ENCODE data around the gene POR.

DNA sequence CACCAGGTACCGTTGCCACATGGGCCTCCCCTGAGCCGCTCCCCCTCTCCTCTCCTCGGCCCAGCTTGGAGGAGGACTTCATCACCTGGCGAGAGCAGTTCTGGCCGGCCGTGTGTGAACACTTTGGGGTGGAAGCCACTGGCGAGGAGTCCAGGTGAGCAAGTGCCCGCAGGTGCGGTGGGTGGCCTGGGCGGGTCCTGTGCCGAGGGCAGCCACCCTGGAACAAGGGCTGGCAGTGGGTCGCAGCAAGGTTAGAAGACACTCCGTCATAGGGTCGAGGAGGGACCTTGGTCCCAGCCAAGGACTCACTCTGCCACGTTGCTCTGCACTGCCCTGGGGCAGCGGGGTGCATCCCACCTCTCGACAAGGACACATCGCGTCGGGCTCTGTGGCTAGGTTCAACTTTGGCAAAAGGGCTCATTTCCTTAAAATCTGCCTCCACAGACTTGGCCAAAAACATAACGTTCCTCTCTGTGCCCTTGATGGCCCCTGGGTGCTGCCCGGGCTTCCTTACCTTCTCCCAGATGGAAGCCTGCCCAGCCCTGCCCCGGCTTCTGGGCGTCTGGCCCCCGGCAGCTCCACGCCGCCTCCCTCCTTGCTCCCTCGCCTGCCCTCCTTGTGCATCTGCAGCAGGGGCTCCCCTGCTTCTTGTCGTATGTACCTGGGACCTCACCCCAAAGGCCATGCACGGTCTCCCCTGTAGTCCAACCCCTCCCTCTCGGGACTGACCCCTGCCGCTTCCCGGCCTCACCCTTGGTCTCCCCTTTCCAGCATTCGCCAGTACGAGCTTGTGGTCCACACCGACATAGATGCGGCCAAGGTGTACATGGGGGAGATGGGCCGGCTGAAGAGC lies 66.7 kb downstream of the POR start:
- TF ChIP-seq, protein P1, sequence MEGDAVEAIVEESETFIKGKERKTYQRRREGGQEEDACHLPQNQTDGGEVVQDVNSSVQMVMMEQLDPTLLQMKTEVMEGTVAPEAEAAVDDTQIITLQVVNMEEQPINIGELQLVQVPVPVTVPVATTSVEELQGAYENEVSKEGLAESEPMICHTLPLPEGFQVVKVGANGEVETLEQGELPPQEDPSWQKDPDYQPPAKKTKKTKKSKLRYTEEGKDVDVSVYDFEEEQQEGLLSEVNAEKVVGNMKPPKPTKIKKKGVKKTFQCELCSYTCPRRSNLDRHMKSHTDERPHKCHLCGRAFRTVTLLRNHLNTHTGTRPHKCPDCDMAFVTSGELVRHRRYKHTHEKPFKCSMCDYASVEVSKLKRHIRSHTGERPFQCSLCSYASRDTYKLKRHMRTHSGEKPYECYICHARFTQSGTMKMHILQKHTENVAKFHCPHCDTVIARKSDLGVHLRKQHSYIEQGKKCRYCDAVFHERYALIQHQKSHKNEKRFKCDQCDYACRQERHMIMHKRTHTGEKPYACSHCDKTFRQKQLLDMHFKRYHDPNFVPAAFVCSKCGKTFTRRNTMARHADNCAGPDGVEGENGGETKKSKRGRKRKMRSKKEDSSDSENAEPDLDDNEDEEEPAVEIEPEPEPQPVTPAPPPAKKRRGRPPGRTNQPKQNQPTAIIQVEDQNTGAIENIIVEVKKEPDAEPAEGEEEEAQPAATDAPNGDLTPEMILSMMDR (IDR thresholded peaks at IDR 0.05; ENCODE audit: low read length), result no peak
- TF ChIP-seq EZH2 (optimal IDR thresholded peaks at IDR 0.05; ENCODE audit: low read depth, low read length), result no peak
